NCI-H2107 (cell line): ENCODE measurements around the gene ROR1.

Experiments
- DNase-seq: peaks from one replicate; lab custom pipeline; 2025; lab: John Stamatoyannopoulos, UW

Gene ROR1

DNA sequence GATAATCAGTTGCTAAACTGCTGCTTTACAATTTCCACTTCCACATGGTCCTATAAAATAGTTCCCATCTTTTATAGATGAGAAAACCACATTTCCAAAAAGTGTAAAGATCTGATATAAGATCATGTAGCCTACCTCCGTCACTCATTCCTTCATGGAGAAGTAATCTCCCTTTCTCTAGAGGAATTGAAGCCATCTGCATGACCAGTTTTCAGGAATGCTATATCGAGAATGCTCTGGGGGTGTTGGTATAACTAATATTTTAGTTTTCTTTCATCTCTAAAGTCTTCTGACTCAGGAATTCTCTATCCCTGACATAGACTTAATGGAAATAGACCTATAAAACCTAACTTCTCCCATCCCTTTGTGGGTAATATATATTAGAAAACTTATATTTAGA, 256.6 kb downstream of the ROR1 start:
- no peak for DNase-seq

DNA sequence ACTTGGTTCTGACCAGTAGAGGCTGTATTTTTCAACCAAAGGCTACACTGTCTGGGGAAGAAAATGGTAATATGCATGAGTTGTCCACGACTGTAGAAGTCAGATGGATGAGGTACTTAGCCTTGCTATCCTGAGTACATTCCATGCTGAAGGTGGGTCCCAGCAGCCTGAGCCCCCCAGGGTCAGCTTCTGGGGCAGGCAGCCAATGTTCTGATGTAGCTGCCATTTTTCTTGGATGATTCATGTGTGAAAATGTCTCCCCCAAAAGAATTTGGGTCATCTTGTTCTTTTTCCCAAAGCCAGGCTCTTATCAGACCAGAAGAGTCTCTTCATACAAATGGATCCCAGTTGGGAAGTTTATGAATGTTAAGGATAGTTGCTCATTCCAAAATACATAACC, 257.4 kb downstream of the ROR1 start:
- DNase-seq, result no peak

DNA sequence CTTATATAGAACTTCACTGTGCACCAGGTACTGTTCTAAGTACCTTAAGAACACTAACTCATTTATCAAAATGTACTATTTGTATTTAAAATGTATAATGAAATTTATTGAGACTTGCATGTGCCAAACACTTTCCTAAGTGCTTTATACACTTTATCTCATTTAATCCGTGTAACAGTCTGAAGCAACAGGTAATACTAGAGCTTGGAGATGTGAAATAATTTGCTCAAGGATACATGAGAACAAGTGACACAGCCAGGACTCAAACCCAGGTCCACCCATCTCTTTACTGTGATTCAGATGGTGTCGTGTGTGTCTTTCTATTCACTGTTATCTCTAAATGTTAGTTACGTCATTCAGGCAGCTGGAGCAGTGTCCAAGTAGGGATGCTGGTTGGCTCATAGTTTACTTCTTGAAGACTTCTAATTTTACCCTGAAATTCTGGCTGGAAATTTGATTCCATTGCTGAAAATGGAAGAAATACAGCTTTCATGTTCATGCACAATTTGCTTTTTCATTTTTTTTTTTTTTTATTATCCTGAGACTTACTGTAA, 259.9 kb downstream of the ROR1 start:
- DNase-seq, result no peak

DNA sequence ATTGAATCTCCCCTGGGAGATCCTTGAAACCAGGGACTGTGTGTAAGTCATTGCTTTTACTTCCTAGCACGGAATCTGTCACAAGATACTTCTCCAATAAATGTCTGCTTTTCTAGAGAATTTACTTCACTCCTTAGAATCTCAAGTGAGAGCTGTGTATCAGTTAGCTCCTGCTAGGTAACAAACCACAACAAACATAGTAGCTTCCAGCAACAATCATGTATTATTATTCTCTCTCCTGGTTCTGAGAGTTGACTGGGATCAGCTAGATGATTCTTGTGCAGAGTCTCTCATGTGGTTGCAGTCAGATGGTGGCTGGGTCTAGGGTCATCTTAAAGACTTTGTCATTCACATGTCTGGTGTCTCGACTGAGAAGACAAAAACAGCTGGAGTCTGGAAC, 262.7 kb downstream of the ROR1 start:
- no peak for DNase-seq

DNA sequence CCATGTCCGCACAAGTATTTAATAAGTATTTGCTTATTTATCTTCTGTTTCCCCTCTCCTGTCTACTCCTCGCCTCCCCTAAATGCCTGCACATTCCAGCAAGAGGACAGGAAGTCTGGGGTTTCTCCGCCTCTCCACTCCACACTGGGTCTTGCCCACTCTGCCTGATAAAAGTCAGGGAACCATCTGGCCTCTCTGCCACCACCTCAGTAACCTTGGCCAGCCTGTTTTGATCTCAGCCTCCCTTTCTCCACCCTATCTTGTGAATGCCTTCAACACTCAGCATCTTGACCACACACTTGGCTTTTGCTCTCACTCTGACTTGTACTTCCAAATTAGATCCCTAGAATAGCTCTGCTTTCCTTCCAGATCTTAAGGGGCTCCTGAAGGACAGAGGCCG, 264.3 kb downstream of the ROR1 start:
- no peak for DNase-seq

DNA sequence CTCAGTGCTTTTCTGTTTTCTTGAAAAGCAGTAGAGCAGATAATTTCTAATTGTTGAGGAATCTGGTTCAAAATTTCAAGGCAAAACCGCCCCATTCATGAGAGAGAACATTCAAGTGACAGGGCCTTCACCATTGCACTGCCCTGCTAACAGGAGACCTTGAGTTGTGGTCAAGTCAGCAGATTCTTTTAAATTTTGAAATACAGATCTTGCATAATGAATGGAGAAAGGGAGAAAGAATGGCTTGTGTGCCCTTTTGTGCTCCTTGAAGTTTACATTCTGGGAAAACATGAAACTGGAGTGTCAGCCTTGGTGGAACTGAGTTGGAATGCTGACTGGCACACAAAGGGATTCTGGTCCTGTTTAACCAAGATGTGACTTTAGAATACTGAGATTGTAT, 265.1 kb downstream of the ROR1 start:
- no peak for DNase-seq

DNA sequence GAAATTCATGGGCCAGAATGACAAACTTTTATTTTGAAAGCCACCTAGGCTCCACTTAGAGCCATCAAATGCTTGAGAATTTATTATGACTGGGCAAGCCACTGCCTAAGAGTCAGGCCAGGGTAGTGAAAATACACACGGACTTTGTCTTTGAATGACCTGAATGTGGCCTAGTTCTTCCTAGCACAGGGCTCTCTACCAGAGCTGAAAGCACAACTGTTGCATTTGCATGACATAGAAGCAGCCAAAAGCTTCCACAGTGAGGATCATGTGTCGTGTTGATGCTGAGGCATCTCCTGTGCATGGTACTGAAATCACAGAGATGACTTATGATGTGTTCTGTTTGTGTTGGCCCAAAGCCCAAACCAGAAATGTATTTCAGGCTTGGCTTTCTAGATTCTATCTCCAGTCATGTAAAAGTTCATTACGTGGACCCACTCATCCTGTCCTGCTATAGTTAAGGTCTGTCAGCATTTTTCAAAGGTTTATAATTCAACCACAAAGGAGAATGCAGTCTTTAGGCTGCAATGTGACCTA, 265.6 kb downstream of the ROR1 start:
- no peak for DNase-seq

DNA sequence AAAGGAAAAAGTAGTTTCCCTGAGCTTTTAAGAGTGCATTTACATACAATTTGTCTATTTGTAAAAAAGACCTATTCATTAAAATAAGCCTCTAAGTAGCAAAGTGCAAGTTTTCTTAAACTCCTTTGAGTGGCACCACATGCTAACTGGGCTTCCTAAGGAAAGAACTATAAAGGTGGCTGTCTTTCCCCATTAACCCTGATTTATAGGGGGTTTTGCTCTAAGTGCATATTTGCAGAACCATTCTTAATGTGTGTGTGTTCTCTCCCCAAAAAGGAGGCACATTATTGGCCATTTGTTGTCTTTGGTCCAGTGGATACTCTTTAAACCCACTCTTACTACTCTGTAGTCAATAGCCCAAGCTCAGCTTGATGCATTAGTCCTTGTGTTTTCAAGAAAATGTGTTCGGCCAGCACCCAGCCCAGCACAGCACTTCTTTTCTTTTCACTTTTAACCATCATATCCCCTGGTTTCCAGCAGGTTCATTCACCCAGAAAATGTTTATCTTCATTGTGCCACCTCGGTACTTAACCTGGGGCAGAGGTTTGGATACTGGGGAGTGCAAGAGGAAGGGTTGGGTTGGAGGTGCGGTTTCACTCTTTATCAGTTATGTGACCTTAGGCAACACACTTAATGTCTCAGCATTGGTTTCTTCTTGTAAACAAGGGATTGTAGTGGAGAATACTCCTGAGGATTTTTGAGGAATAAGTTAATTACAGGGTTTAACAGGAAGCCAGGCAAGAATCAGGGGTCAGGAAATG, 267.7 kb downstream of the ROR1 start:
- DNase-seq, result no peak

DNA sequence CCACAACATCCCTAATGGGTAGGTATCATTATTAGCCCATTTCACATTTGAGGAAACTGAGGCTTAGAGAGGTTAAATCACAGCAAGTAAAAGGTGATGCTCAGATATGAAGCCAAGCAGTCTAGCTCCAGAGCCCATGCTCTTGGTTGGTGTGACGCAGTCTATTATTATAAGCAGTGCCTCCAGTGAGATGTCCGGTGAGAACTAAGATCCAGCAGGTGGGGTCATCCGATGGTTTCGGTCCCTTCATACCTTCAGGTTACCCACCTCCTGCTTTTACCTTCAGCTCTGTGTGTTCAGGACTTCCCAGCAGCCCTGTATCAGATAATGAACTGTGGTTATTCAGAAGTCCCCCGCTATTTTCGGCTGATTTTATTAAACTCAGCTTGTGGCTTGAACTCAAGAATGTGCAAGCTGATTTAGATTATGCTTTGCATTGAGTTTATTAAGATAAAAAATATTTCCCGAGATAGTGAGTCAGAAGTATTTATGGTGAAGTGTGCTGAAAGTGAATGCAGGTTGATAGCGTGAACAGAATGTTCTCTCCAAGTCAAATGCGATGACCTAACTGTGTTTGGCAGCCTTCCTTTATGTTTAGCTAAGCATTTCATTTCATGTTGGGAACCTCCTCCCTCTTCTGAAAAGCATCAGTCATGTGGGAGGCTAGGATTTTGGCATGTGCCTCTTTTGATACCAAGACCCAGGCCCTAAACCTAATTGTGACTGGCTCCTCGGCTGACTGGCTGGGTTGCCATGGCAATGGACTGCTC, 268.7 kb downstream of the ROR1 start:
- DNase-seq, result no peak

DNA sequence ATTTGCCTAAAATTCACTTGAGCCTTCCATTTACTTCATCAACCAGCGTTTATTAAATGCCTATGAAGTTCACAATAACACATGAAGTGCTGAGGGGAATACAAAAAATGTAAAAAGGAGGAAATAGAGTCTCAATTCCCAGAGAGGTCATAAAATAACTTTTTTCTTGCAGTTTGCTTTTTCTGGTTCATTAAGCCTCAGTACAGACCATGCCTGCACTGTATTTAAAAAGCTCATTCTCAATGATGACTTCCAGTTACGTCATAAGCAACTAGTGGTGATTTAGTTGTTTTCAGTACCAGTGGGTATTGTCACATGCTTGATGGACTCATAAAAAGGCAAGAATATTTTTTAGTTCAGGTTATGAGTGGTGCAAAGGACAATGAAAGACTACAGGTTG, 269.5 kb downstream of the ROR1 start:
- DNase-seq, result no peak

DNA sequence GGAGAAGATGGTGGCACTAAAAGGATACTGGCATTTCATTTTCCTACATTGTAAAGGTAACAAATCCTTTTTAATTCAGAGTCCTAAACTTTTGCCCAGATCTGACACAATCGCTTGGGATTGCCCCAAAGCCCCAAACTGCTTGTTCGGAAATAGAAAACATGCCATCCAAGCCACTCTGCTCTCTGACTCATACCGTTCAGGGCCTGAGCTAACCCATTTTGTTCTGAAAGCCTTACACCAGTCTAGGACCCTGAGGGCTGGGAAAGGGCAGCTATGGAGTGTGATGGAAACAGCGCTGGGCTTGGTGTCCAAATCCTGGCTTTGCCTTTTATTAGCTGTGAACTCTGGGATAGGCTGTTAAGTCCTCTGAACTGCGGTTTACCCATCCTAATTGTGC, 270.2 kb downstream of the ROR1 start:
- DNase-seq, result no peak

DNA sequence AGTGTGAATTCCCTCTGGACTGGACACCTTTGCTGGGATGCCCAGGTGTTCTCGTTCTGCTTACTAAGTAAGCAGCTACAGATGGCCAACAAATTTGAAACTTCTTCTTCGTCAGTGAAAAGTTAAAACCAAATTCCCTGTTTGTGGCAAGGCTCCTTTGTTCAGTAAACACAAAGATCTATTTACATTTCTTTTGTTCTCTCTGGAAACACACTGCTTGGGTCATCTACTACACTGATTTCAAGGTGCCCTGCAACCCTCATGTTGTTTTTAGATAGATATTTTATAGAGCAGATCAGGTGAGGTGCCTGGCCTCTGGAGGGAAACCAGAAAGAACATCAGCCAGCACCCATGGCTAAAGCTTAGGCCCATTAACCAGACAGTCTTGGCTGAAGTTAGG, 272.4 kb downstream of the ROR1 start:
- DNase-seq, result no peak

DNA sequence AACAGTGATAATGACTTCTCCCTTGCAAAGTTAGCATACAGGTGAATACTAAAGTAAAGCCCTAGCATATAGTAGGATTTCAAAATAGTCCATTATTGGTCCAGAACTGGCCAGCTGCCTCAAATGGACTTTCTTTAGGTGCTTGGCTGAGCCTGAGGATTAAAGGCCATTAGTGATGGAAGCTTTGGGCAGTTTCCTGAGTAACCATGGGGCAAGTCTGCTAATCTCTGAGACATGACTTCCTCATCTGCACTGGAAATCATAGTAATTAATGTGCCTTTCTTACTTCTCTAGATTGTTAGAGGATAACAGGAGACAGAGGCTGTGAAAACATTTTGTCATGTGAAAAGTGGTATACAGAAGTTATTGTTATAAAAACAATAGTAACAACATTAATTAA, 273.1 kb downstream of the ROR1 start:
- no peak for DNase-seq

DNA sequence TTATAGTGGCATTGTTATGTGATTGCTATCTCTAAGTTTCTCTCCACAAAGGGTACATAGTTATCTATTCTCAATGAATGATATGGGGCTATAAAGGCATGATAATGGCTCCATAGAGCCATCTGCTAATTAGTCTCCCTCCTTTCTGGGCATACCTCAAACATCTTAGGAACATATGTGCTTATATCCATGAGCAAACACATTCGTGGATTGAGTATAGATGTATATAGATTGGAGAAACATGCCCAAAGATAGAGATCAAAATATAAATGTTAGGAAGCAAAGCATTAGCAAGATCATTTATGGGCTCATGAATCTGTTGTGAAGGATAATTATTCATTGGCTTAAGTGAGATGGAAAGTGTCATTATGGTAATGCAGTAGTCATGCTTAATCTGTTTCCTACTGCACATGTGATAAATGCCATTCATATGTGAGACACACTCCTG, 273.8 kb downstream of the ROR1 start:
- no peak for DNase-seq

DNA sequence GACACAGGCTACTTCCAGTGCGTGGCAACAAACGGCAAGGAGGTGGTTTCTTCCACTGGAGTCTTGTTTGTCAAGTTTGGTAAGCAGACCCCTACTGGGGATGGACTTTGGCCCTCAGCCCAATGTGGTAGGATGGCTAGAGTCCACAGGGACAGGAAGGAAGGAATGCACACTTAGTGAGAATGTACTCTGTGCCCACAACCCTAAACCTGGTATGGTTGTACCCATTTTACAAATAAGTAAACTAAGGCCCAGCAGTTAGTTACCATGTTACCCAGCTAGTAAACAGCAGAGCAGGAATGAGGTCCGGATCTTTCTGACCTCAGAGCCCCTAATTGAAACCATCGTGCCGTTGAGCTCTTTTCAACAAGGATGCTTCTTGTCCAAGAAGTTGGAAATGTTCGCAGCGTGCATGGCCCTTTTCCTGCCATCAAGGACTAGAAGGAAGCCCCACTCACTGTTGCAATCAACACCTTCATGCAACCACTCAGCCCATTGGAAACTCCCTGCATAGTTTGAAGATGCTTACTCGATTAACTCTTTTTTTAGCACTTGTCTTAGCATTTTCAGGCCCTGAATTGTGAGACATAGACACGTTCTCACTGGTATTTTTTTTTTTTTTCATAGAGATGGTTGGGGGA, 276.2 kb downstream of the ROR1 start:
- DNase-seq, result no peak

DNA sequence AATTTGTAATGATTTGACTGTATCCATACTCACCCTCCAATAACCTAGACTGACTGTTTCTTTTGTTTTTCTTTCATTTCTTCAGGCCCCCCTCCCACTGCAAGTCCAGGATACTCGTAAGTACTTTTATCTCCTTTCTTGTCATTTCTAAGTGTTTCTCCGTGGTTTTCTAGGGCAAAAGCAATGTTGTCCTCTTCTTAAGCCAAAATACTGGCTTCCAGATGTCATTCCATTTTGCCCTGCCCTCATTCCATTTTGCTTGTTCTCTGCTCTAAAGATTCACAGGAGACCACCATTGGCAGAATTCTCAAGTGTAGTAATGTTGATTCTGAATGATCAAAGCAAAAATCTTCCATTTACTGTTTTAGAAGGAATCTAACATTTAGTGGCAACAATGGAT, 276.8 kb downstream of the ROR1 start:
- no peak for DNase-seq

DNA sequence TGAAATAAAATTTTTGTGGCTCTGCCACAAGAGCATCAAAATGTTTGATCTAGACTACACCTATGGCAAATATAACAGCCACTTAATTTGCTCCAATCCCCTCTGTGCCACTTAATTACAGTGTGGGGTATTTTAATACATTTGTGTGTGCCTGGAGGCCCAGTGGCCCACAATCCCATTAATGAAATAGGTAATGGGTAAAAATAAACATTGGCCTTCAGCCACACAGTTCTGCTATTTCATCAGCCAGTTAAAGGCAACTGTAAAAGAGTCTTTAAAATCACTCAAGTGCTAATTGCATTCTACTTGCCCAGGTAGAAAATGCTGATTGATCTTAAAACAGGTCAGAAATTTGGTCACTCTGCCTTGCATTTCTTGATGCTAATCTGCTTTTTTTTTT, 278.0 kb downstream of the ROR1 start:
- DNase-seq, result no peak

DNA sequence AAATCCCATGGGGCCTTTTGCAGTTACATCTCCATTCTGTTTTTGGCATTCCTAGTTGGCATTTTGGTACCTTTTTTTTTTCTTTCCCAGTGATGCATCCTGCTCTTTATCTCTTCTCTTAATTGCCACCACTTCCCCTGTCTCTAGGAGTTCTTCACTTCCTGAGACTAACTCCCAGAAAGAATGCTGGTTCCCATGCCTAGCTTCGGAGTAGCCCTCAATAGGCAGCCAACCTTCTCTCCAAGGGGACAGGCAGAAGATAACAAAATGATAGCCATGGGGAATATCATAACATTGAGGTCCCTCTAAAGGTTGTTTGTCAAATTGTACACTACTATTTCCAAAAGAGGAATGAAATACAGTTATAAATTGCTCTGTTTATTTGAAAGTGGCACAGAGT, 279.0 kb downstream of the ROR1 start:
- DNase-seq, result no peak

DNA sequence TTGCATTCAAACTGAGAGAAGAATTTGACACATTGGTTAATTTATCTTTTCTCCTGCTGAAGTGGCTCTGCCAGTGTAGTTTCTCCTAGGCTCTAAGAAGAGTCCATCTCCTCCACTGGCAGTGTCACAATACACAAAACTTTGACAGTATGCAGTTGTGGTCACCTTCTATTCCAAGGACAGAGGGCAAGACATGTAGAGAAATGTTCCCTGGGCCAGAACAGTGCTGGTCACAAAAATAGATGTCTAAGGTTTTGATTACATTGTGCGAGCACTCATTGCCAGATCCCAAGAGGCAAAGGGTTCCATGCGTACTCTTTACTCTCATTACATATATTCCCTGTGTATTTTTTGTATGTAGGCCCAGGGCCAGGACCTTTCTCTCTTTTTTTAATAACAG, 281.5 kb downstream of the ROR1 start:
- no peak for DNase-seq

DNA sequence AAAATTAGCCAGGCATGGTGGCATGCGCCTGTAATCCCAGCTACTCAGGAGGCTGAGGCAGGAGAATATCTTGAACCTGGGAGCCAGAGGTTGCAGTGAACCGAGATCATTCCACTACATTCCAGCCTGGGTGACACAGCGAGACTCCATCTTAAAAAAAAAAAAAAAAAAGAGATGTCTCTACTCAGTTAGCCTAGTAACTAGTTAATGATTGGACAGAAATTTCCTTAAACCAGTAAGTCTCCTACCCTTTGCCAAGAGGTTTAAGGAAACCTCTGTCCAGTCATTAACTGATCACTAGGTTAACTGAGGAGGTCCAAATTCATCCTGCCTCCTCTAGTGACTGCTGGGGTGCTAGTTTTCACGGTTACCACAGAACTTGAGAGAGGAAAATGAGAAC, 285.7 kb downstream of the ROR1 start:
- no peak for DNase-seq

DNA sequence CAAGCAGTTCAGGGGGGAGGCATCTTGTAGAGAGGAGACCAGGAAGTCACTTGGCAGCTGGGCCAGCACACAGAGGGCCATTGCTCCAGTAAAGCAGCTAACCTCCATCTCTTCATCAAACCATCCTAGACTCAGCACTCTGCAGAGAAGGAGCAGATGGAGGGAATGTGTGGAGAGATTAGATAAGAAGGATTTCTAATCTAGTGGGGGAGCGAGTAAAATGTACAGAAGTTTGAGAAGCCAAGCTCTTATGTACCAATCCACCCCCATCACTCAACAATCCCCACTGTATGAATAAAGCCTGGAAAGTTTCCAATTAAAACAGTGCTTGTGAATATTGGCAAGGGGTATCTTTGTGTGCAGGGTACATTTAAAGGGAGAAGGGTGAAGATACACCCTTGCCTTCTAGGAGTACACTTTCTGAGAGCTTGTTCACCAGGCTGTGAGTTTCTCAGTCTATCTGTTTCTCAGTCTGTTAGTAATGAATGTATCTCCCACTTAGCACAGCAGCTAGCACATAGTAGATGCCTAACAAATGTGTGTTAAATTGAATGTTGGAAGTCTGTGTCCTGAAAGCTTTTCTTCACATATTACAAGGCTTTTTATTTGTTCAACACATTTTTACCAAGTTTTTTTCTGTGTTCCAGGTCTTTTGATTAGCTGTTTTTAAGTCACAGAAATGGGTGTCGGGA, 286.9 kb downstream of the ROR1 start:
- no peak for DNase-seq
